ENCODE measurements around the gene NUP93.

NUP93 gene

GRCh38 chr16:56841659-56842058 is 111.7 kb downstream of the NUP93 start:
- Histone ChIP-seq H3K27me3 (no peaks in the 10 kb centered on the region), H3K4me3 (no peak overlapping the region), H3K36me3 (peaks cover 42 to 85% (median 70%) of the 10 kb centered on the region in 3 donors), H3K9me3 (no peaks in the 10 kb centered on the region), H3K27ac (no peak overlapping the region), H3K4me1 (no peaks in the 10 kb centered on the region)
- TF ChIP-seq CTCF (IDR thresholded peaks at IDR 0.05) = no peak
- intact Hi-C loops (cut with DNase I; ENCODE audit: low total_unique reads) = no loop called here
- DNase-seq = peak in 1 of 2 donors; percentile 23

GRCh38 chr16:56842133-56842532 is 112.2 kb downstream of the NUP93 start:
- Histone ChIP-seq H3K36me3 (peaks cover 42 to 81% (median 65%) of the 10 kb centered on the region in 3 donors), H3K9me3 (no peaks in the 10 kb centered on the region), H3K4me3 (no peak overlapping the region), H3K27ac (no peak overlapping the region), H3K4me1 (no peaks in the 10 kb centered on the region), H3K27me3 (no peaks in the 10 kb centered on the region)
- intact Hi-C loops (cut with DNase I; ENCODE audit: low total_unique reads) = no loop called here
- TF ChIP-seq CTCF (IDR thresholded peaks at IDR 0.05) = no peak
- DNase-seq = peak in 1 of 2 donors; percentile 17

- peak in 1 of 2 donors; percentile 27 for DNase-seq
- no peak overlapping the region for H3K27ac ChIP-seq
- no peaks in the 10 kb centered on the region for H3K9me3 ChIP-seq
- TF ChIP-seq CTCF (IDR thresholded peaks at IDR 0.05) = no peak
- intact Hi-C loops (cut with DNase I; ENCODE audit: low total_unique reads) = no loop called here
- no peaks in the 10 kb centered on the region for H3K27me3 ChIP-seq
- no peak overlapping the region for H3K4me3 ChIP-seq
- peaks cover 0 to 13% (median 3%) of the 10 kb centered on the region in 4 donors for H3K4me1 ChIP-seq
- H3K36me3 ChIP-seq = peaks cover 26 to 63% (median 49%) of the 10 kb centered on the region in 3 donors
These were observed 114.1 kb downstream of the NUP93 start for GRCh38 chr16:56844056-56844455.

- peaks cover 0 to 16% (median 4%) of the 10 kb centered on the region in 4 donors for H3K4me1 ChIP-seq
These were observed 117.4 kb downstream of the NUP93 start for GRCh38 chr16:56847173-56847910.

More at GRCh38 chr16:56847173-56847910, 117.4 kb downstream of the NUP93 start:
- peak in 1 of 2 donors; percentile 48 for DNase-seq
- Histone ChIP-seq H3K36me3 (peaks cover 14 to 33% (median 20%) of the 10 kb centered on the region in 3 donors), H3K4me3 (no peak overlapping the region), H3K27ac (peak overlapping the region in 1 of 2 donors; percentile 24), H3K9me3 (no peaks in the 10 kb centered on the region), H3K27me3 (no peaks in the 10 kb centered on the region)
- intact Hi-C loops (cut with DNase I; ENCODE audit: low total_unique reads) = no loop called here
- TF ChIP-seq CTCF (IDR thresholded peaks at IDR 0.05) = no peak

All from tibial artery (tissue), 4 donors.